ENCODE results near the gene CDC6. TPM values are rescaled to one million over a fixed set of nuclear protein-coding genes. Genes with fewer than 3 reads are reported as not detected.

CDC6 gene
- total RNA-seq, 1 experiment from 2014 or later = 96.8 TPM

- Mint-ChIP-seq H3K4me3 (ENCODE audit: unreplicated experiment) (no peak overlapping the region), H3K27me3 (ENCODE audit: insufficient read depth, unreplicated experiment) (no peaks in the 10 kb centered on the region), H3K4me1 (ENCODE audit: insufficient read depth, unreplicated experiment) (peaks cover 50% of the 10 kb centered on the region), H3K27ac (ENCODE audit: low read depth, unreplicated experiment) (no peak overlapping the region), H3K9me3 (ENCODE audit: unreplicated experiment) (no peaks in the 10 kb centered on the region), H3K36me3 (ENCODE audit: insufficient read depth, unreplicated experiment) (peaks cover 7% of the 10 kb centered on the region)
- ChIA-PET CTCF (no interaction called here), POLR2A (interaction anchor here (4.7 kb wide), 1 partner anchor 31 kb away, joined by 24 read pairs; no protein-coding TSS in a partner anchor)
- intact Hi-C loops (cut with micrococcal nuclease) = no loop called here
- DNase-seq (ENCODE audit: unreplicated experiment) = no peak
- BruUV-seq (replicated peaks) = no TSS peak
- TF ChIP-seq CTCF (IDR thresholded peaks at IDR 0.05; ENCODE audit: unreplicated experiment) = no peak
Measured at GRCh38 chr17:40346765-40347158, 59.1 kb downstream of the CDC6 start.

- ChIA-PET CTCF (interaction anchor here (0.6 to 2.4 kb wide), 3 partner anchors 30 to 186 kb away, joined by 4 to 15 read pairs (median 6); no protein-coding TSS in a partner anchor), POLR2A (interaction anchor here (0.7 to 4.7 kb wide), 4 partner anchors 32 to 123 kb away, joined by 3 to 24 read pairs (median 4); no protein-coding TSS in a partner anchor)
- no peak for TF ChIP-seq CTCF (IDR thresholded peaks at IDR 0.05; ENCODE audit: unreplicated experiment)
- H3K27ac Mint-ChIP-seq (ENCODE audit: low read depth, unreplicated experiment) = no peak overlapping the region
- H3K27me3 Mint-ChIP-seq (ENCODE audit: insufficient read depth, unreplicated experiment) = no peaks in the 10 kb centered on the region
- no peak for DNase-seq (ENCODE audit: unreplicated experiment)
- no TSS peak for BruUV-seq (replicated peaks)
- no peak overlapping the region for H3K4me3 Mint-ChIP-seq (ENCODE audit: unreplicated experiment)
- intact Hi-C loops (cut with micrococcal nuclease) = no loop called here
- peaks cover 50% of the 10 kb centered on the region for H3K4me1 Mint-ChIP-seq (ENCODE audit: insufficient read depth, unreplicated experiment)
- H3K9me3 Mint-ChIP-seq (ENCODE audit: unreplicated experiment) = no peaks in the 10 kb centered on the region
- H3K36me3 Mint-ChIP-seq (ENCODE audit: insufficient read depth, unreplicated experiment) = peaks cover 11% of the 10 kb centered on the region
Measured at GRCh38 chr17:40347319-40348135, 59.8 kb downstream of the CDC6 start.

GRCh38 chr17:40348136-40348504 lies 60.4 kb downstream of the CDC6 start:
- peak overlapping the region; percentile 56 for H3K4me3 Mint-ChIP-seq (ENCODE audit: unreplicated experiment)
- CTCF ChIA-PET = interaction anchor here (0.6 to 2.4 kb wide), 7 partner anchors 31 to 186 kb away, joined by 4 to 15 read pairs (median 6); partner anchors contain the start of gene RARA
- no TSS peak for BruUV-seq (replicated peaks)
- no peak overlapping the region for H3K27ac Mint-ChIP-seq (ENCODE audit: low read depth, unreplicated experiment)
- H3K36me3 Mint-ChIP-seq (ENCODE audit: insufficient read depth, unreplicated experiment) = peaks cover 15% of the 10 kb centered on the region
- H3K9me3 Mint-ChIP-seq (ENCODE audit: unreplicated experiment) = no peaks in the 10 kb centered on the region
- H3K27me3 Mint-ChIP-seq (ENCODE audit: insufficient read depth, unreplicated experiment) = no peaks in the 10 kb centered on the region
- POLR2A ChIA-PET = interaction anchor here (0.7 to 4.7 kb wide), 6 partner anchors 32 to 123 kb away, joined by 3 to 24 read pairs (median 4); no protein-coding TSS in a partner anchor
- no peak for TF ChIP-seq CTCF (IDR thresholded peaks at IDR 0.05; ENCODE audit: unreplicated experiment)
- no peak for DNase-seq (ENCODE audit: unreplicated experiment)
- intact Hi-C loops (cut with micrococcal nuclease) = no loop called here
- H3K4me1 Mint-ChIP-seq (ENCODE audit: insufficient read depth, unreplicated experiment) = peaks cover 50% of the 10 kb centered on the region

All from MCF 10A (cell line).